Testis (tissue), 3 donors: ENCODE data around the gene TGM3. TPM values are rescaled to one million over a fixed set of nuclear protein-coding genes. Genes with fewer than 3 reads are reported as not detected.

Experiments used
- DNase-seq: peaks from one replicate; pipeline ENCODE4 v3.0.0-alpha.2; 2019
- H3K27ac ChIP-seq, 2 donors: fragments of 200-600 bp; sonication (generic); one replicate each; pipeline ENCODE4 v1.5.1; 2019
- H3K27me3 ChIP-seq: fragments of 200-600 bp; sonication (generic); one replicate; pipeline ENCODE4 v1.5.1; 2019
- H3K36me3 ChIP-seq: fragments of 200-600 bp; sonication (generic); one replicate; pipeline ENCODE4 v1.5.1; 2017; ENCODE audit warnings: low read depth; ENCODE audit errors: missing control alignments
- H3K4me1 ChIP-seq: fragments of 200-600 bp; sonication (generic); one replicate; pipeline ENCODE4 v1.5.1; 2019
- H3K4me3 ChIP-seq, 2 donors: fragments of 200-600 bp; sonication (generic); one replicate each; pipeline ENCODE4 v1.5.1; 2017 to 2019
- H3K9me3 ChIP-seq: fragments of 200-600 bp; sonication (generic); one replicate; pipeline ENCODE4 v1.5.1; 2017
- CTCF ChIP-seq, 3 experiments: fragments of 450-650 bp in 2 of 3; fragments of 200-600 bp in 1 of 3; sonication (generic) in 1 of 3; IDR thresholded peaks; one replicate each; pipeline ENCODE4 v1.5.1; 2016 to 2019; ENCODE audit warnings: antibody characterized with exemption in 3 of 3, mild to moderate bottlenecking in 2 of 3, moderate library complexity in 1 of 3
- POLR2A ChIP-seq: fragments of 450-650 bp; IDR thresholded peaks from one replicate; pipeline ENCODE4 v1.6.1; 2017; ENCODE audit warnings: antibody characterized with exemption, mild to moderate bottlenecking, moderate library complexity
- WGBS, 2 donors: methylation state at CpG; one replicate each; pipeline ENCODE4 v1.1.5; 2018; 5-methylcytosine and 5-hydroxymethylcytosine counted together
- intact Hi-C: fragments of 100-400 bp; cut with DNase I; formaldehyde crosslinking; loops from one replicate; pipeline ENCODE4 v1.15.1; 2023; ENCODE audit warnings: low total_unique reads
- polyA plus RNA-seq: library from polyadenylated mRNA; stranded (reverse); fragments of 350-450 nt; fragmentation: Illumina TruSeq; extraction: RNeasy Lipid Tissue Mini Kit (QIAGEN cat#74804); gene quantifications from one replicate; pipeline ENCODE4 v1.2.3, GENCODE V29; 2014; ENCODE audit warnings: low read depth, low replicate concordance; ENCODE audit not compliant: insufficient read depth
- total RNA-seq, 2 donors: library from RNA; depleted of rRNA; stranded (reverse); fragments of >200 nt; gene quantifications; one replicate each; pipeline ENCODE4 v1.2.3, GENCODE V29; 2016

The TGM3 gene
- total and polyA plus RNA-seq, 3 donors from 2014 or later, result 2.6 to 4.9 (median 3.1) TPM

DNA sequence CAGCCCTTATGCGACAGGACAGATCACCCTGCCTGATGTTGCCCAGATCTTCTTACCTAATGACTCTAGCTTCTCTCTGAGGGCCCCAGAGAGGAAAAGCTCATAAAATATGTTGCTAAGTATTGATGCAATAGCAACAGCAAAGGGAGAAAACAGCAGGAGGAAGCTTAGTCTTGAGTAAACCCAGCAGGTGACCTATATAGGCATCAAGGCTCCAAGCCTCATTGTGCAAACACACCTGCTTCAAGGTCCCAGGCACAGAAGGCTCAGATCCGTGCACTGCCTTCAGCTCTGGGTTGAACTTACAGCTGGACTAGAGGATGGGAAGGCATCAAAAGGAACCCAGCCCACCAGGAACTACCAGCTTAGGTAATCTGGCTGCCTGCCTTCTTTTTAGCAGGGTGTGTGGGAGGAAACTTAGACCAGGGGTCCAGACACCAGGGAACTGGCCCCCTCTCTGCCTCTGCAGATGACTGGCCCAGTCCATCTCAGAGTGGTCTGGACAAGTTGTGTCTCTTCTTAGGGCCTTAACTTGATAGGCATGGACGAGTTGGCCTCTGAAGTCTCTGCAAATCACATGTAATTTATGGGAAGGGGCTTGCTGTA, 34.4 kb downstream of the TGM3 start:
- WGBS, 2 donors, result 74 to 80% methylated on average over 3 of the region's 3 CpGs
- TF ChIP-seq POLR2A (no peak), CTCF (IDR thresholded peaks at IDR 0.05) (no peak)
- Histone ChIP-seq H3K9me3 (no peaks in the 10 kb centered on the region), H3K27me3 (no peaks in the 10 kb centered on the region), H3K27ac (no peak overlapping the region), H3K4me1 (no peaks in the 10 kb centered on the region), H3K4me3 (no peak overlapping the region), H3K36me3 (no peaks in the 10 kb centered on the region)
- no peak for DNase-seq
- intact Hi-C loops, result no loop called here

DNA sequence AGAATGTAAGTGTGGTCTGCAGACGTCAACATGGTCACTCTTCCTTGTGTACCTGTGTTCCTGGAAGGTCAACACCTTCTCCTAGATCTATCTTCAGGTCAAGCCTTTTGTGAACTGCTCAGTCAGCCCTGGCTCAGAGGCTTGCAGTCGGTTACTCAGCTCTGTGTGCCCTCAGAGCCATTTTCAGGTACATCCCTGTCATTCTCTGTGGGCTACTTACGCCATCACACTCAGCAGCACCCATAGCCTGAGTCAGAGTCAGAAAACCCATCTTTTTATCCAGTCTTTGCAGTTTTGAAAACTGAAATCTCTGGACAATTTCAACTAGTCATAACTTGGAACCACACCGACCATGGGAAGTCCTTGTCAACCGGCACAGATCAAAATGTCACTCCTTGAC, 35.3 kb downstream of the TGM3 start:
- intact Hi-C loops, result no loop called here
- DNase-seq, result no peak
- no peaks in the 10 kb centered on the region for H3K4me1 ChIP-seq
- no peak overlapping the region for H3K27ac ChIP-seq
- no peaks in the 10 kb centered on the region for H3K9me3 ChIP-seq
- no peaks in the 10 kb centered on the region for H3K27me3 ChIP-seq
- no peak overlapping the region for H3K4me3 ChIP-seq
- TF ChIP-seq CTCF (IDR thresholded peaks at IDR 0.05), result no peak
- no peak for TF ChIP-seq POLR2A
- H3K36me3 ChIP-seq, result no peaks in the 10 kb centered on the region
- 90 to 91% methylated on average over 5 of the region's 5 CpGs for WGBS, 2 donors

DNA sequence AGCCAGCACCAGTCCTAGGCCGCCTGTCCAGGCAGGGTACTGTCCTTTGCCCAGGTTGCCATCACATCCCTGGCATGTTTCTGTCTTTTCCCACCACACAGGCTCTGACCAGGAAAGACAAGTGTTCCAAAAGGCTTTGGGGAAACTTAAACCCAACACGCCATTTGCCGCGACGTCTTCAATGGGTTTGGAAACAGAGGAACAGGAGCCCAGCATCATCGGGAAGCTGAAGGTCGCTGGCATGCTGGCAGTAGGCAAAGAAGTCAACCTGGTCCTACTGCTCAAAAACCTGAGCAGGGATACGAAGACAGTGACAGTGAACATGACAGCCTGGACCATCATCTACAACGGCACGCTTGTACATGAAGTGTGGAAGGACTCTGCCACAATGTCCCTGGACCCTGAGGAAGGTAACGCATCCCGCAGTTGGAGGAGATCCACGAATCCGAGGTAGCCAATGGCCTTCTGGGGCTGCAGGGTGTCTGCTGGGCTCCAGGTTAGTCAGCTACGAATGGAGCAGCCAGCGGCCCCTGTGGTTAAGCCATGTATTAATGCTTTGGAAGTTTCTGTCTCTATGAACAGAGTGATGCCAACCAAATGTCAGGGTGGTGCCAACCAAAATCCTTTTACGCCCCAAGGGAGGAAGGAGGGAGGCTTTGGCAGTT, 36.2 kb downstream of the TGM3 start:
- intact Hi-C loops, result no loop called here

DNA sequence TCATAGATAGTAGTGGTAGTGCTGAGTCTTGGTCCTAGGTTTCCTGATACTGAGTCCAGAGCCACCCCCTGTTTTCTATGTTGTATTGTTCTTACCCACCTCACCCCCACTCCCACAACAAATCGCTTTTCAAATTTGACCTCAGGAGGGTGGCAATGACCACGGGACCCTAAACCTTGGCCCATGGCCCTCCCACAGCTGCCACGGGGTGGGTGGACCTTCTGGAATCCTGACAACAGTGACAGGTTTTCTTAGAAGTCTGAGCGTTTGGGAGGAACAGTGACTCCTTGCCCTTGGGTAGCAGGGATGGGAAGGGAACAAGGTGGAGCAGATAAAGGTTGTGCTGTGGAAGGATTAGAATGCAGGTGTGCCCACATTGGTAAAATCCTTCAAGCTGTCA, 36.9 kb downstream of the TGM3 start:
- intact Hi-C loops, result no loop called here
- no peak for DNase-seq
- H3K4me1 ChIP-seq, result no peaks in the 10 kb centered on the region
- H3K27me3 ChIP-seq, result no peaks in the 10 kb centered on the region
- no peak for TF ChIP-seq POLR2A
- TF ChIP-seq CTCF (IDR thresholded peaks at IDR 0.05), result no peak
- H3K4me3 ChIP-seq, result no peak overlapping the region
- WGBS, 2 donors, result 34 to 60% methylated on average over 4 of the region's 4 CpGs
- H3K27ac ChIP-seq, result no peak overlapping the region
- H3K36me3 ChIP-seq, result no peaks in the 10 kb centered on the region
- H3K9me3 ChIP-seq, result no peaks in the 10 kb centered on the region

More for the DNA sequence above, 36.2 kb downstream of the TGM3 start:
- WGBS, 2 donors, result 91 to 93% methylated on average over 15 to 17 of the region's 17 CpGs
- Histone ChIP-seq H3K36me3 (no peaks in the 10 kb centered on the region), H3K27ac (no peak overlapping the region), H3K9me3 (no peaks in the 10 kb centered on the region), H3K4me3 (no peak overlapping the region), H3K4me1 (no peaks in the 10 kb centered on the region), H3K27me3 (no peaks in the 10 kb centered on the region)
- DNase-seq, result no peak
- no peak for TF ChIP-seq CTCF (IDR thresholded peaks at IDR 0.05)
- TF ChIP-seq POLR2A, result no peak

- no peak overlapping the region for H3K27ac ChIP-seq
- H3K9me3 ChIP-seq, result no peaks in the 10 kb centered on the region
- no peak for TF ChIP-seq POLR2A
- H3K27me3 ChIP-seq, result no peaks in the 10 kb centered on the region
- intact Hi-C loops, result no loop called here
- H3K36me3 ChIP-seq, result no peaks in the 10 kb centered on the region
- 76 to 79% methylated on average over 6 of the region's 6 CpGs for whole genome bisulfite sequencing, 2 donors
- H3K4me1 ChIP-seq, result no peaks in the 10 kb centered on the region
- H3K4me3 ChIP-seq, result no peak overlapping the region
- no peak for DNase-seq
Observed at GRCh38 chr20:2333821-2334220, 38.0 kb downstream of the TGM3 start.
